Colonic mucosa (tissue), 4 donors: ENCODE measurements around the gene DPP7. TPM values are rescaled to one million over a fixed set of nuclear protein-coding genes. Genes with fewer than 3 reads are reported as not detected.
"Not testable (repeated sequence)": the region's sequence is repeated elsewhere in the genome, so short reads cannot be mapped to it uniquely, and the experiment has no call there.

ENCODE experiments used
- DNase-seq: peaks from one replicate; pipeline ENCODE4 v3.0.0-alpha.2; 2020
- H3K27ac ChIP-seq: fragments of 200-600 bp; one replicate; pipeline ENCODE4 v1.8.0; 2021
- H3K27me3 ChIP-seq: fragments of 200-600 bp; one replicate; pipeline ENCODE4 v1.8.0; 2021
- H3K36me3 ChIP-seq: fragments of 200-600 bp; one replicate; pipeline ENCODE4 v1.8.0; 2021
- H3K4me1 ChIP-seq: fragments of 200-600 bp; one replicate; pipeline ENCODE4 v1.8.0; 2021; ENCODE audit warnings: mild to moderate bottlenecking
- H3K4me3 ChIP-seq: fragments of 200-600 bp; one replicate; pipeline ENCODE4 v1.8.0; 2021
- H3K9ac ChIP-seq, 2 donors: one replicate each; pipeline ENCODE4 v1.7.0; 2013; ENCODE audit warnings: control low read depth in 2 of 2, low read depth in 2 of 2, low read length in 2 of 2
- H3K9me3 ChIP-seq: fragments of 200-600 bp; one replicate; pipeline ENCODE4 v1.8.0; 2021
- CTCF ChIP-seq: fragments of 200-600 bp; IDR thresholded peaks from one replicate; pipeline ENCODE4 v1.8.0; 2022; ENCODE audit warnings: antibody characterized with exemption, mild to moderate bottlenecking
- intact Hi-C: fragments of 100-400 bp; cut with DNase I; formaldehyde crosslinking; loops from one replicate; pipeline ENCODE4 v1.14.1; 2022
- total RNA-seq, 2 donors: library from RNA; stranded (reverse); fragmentation: NEBNext Ultra II Directional in 1 of 2; extraction: Animal tissue kit (Norgen Biotek cat#: 25700) in 1 of 2; gene quantifications; one replicate each; pipeline ENCODE4 v1.2.1, GENCODE V29; 2021
- donor health status: healthy.
- donor health status: DM: no; HTN: no; CAD: no.
- donor health status: DM: no; HTN: no; CAD: no.

Gene DPP7
- total RNA-seq, 2 donors from 2014 or later, result 46.2 to 52.5 TPM

- H3K4me3 ChIP-seq, result no peak overlapping the region
- DNase-seq, result peak; percentile 76
- H3K4me1 ChIP-seq, result peaks cover 10% of the 10 kb centered on the region
- H3K9me3 ChIP-seq, result no peaks in the 10 kb centered on the region
- H3K36me3 ChIP-seq, result no peaks in the 10 kb centered on the region
- H3K27ac ChIP-seq, result no peak overlapping the region
- H3K27me3 ChIP-seq, result no peaks in the 10 kb centered on the region
- no peak overlapping the region for H3K9ac ChIP-seq
- intact Hi-C loops, result no loop called here
- peak; percentile 97 for TF ChIP-seq CTCF
These were observed 50.3 kb downstream of the DPP7 start for GRCh38 chr9:137064027-137064879.

- H3K9me3 ChIP-seq, result no peaks in the 10 kb centered on the region
- no peaks in the 10 kb centered on the region for H3K36me3 ChIP-seq
- DNase-seq, result no peak
- no peak overlapping the region for H3K4me3 ChIP-seq
- TF ChIP-seq CTCF, result no peak
- no peak overlapping the region for H3K9ac ChIP-seq
- intact Hi-C loops, result no loop called here
- peaks cover 4% of the 10 kb centered on the region for H3K4me1 ChIP-seq
- H3K27ac ChIP-seq, result no peak overlapping the region
- H3K27me3 ChIP-seq, result no peaks in the 10 kb centered on the region
These were observed 51.1 kb downstream of the DPP7 start for GRCh38 chr9:137063311-137064026.

GRCh38 chr9:137062798-137063197, 51.7 kb downstream of the DPP7 start:
- intact Hi-C loops, H3K36me3 ChIP-seq, H3K4me3 ChIP-seq, H3K4me1 ChIP-seq, H3K9ac ChIP-seq, DNase-seq, H3K27ac ChIP-seq, H3K27me3 ChIP-seq, H3K9me3 ChIP-seq: not testable (repeated sequence)

GRCh38 chr9:137062384-137062783, 52.1 kb downstream of the DPP7 start:
- peaks cover 6% of the 10 kb centered on the region for H3K4me1 ChIP-seq
- intact Hi-C loops, result no loop called here
- no peak for DNase-seq
- H3K36me3 ChIP-seq, result no peaks in the 10 kb centered on the region
- H3K9me3 ChIP-seq, result no peaks in the 10 kb centered on the region
- no peak overlapping the region for H3K27ac ChIP-seq
- H3K4me3 ChIP-seq, result no peak overlapping the region
- no peak for TF ChIP-seq CTCF
- no peaks in the 10 kb centered on the region for H3K27me3 ChIP-seq
- H3K9ac ChIP-seq, result no peak overlapping the region

Other genes with a start within 250 kb of the DPP7 start
- gene EDF1, start 248.4 kb downstream of the DPP7 start, total RNA-seq, result 100 to 1,000 TPM; 442 to 494 TPM
- gene TRAF2, start 228.2 kb downstream of the DPP7 start, total RNA-seq, result 10 to 100 TPM; 22.4 to 50.6 TPM
- 100 to 1,000 TPM; 162 to 174 TPM for gene FBXW5, start 170.0 kb downstream of the DPP7 start, total RNA-seq
- 10 to 100 TPM in 1 of 2 donors, 1 to 10 TPM in 1; 5.3 to 11.9 TPM for gene C8G, start 169.5 kb downstream of the DPP7 start, total RNA-seq
- gene LCN12, start 162.5 kb downstream of the DPP7 start, total RNA-seq, result 1 to 10 TPM; 6.5 to 8.6 TPM
- 10 to 100 TPM; 15.9 to 26.1 TPM for gene PTGDS, start 137.2 kb downstream of the DPP7 start, total RNA-seq
- not detected for gene LCNL1, start 131.7 kb downstream of the DPP7 start, total RNA-seq
- gene PAXX, start 122.3 kb downstream of the DPP7 start, total RNA-seq, result 10 to 100 TPM; 29.9 to 81.0 TPM
- gene CLIC3, start 118.2 kb downstream of the DPP7 start, total RNA-seq, result 10 to 100 TPM in 1 of 2 donors, 1 to 10 TPM in 1; 3.6 to 15.4 TPM
- gene ABCA2, start 86.5 kb downstream of the DPP7 start, total RNA-seq, result 10 to 100 TPM; 22.4 to 47.5 TPM
- not detected for gene FUT7, start 82.6 kb downstream of the DPP7 start, total RNA-seq
- gene NPDC1, start 68.6 kb downstream of the DPP7 start, total RNA-seq, result 100 to 1,000 TPM; 149 to 177 TPM
- gene ENTPD2, start 60.7 kb downstream of the DPP7 start, total RNA-seq, result 10 to 100 TPM; 20.5 to 22.1 TPM
- gene SAPCD2, start 44.2 kb downstream of the DPP7 start, total RNA-seq, result 10 to 100 TPM; 19.2 to 57.8 TPM
- 10 to 100 TPM in 1 of 2 donors, 1 to 10 TPM in 1; 9.0 to 13.0 TPM for gene UAP1L1, start 37.2 kb downstream of the DPP7 start, total RNA-seq
- 10 to 100 TPM; 43.5 to 52.6 TPM for gene MAN1B1, start 27.7 kb downstream of the DPP7 start, total RNA-seq
- under 1 TPM; 0.47 to 0.93 TPM for gene GRIN1, start 24.4 kb upstream of the DPP7 start, total RNA-seq
- gene LRRC26, start 55.3 kb upstream of the DPP7 start, total RNA-seq, result 10 to 100 TPM; 64.6 to 95.8 TPM
- under 1 TPM in 1 of 2 donors, not detected in 1; 0.67 TPM for gene TMEM210, start 57.3 kb upstream of the DPP7 start, total RNA-seq
- 10 to 100 TPM; 33.8 to 67.8 TPM for gene ANAPC2, start 73.8 kb upstream of the DPP7 start, total RNA-seq
- 100 to 1,000 TPM in 1 of 2 donors, 10 to 100 TPM in 1; 60.0 to 100 TPM for gene SSNA1, start 73.9 kb upstream of the DPP7 start, total RNA-seq
- gene TPRN, start 86.0 kb upstream of the DPP7 start, total RNA-seq, result 100 to 1,000 TPM in 1 of 2 donors, 10 to 100 TPM in 1; 83.1 to 124 TPM
- 10 to 100 TPM; 35.7 to 43.5 TPM for gene TMEM203, start 90.9 kb upstream of the DPP7 start, total RNA-seq
- 10 to 100 TPM; 11.7 to 36.9 TPM for gene NDOR1, start 91.0 kb upstream of the DPP7 start, total RNA-seq
- 1 to 10 TPM; 6.5 to 9.3 TPM for gene RNF208, start 107.5 kb upstream of the DPP7 start, total RNA-seq
- gene CYSRT1, start 110.4 kb upstream of the DPP7 start, total RNA-seq, result under 1 TPM in 1 of 2 donors, not detected in 1; 0.64 TPM
- gene RNF224, start 112.8 kb upstream of the DPP7 start, total RNA-seq, result not detected
- not detected for gene SLC34A3, start 116.2 kb upstream of the DPP7 start, total RNA-seq
- 100 to 1,000 TPM; 303 to 779 TPM for gene TUBB4B, start 126.6 kb upstream of the DPP7 start, total RNA-seq
- not detected for gene STPG3, start 136.6 kb upstream of the DPP7 start, total RNA-seq
- gene NELFB, start 140.6 kb upstream of the DPP7 start, total RNA-seq, result 10 to 100 TPM; 62.1 to 87.1 TPM
- 10 to 100 TPM; 57.1 to 63.9 TPM for gene TOR4A, start 163.0 kb upstream of the DPP7 start, total RNA-seq
- 100 to 1,000 TPM; 120 to 178 TPM for gene NRARP, start 187.5 kb upstream of the DPP7 start, total RNA-seq